HG03175 (cell line): ENCODE measurements around the gene GATC.
A peak's percentile ranks its signal among the peaks of the same experiment; 100 is the strongest.
"Not testable (repeated sequence)": the region's sequence is repeated elsewhere in the genome, so short reads cannot be mapped to it uniquely, and the experiment has no call there.

Experiments used
- ATAC-seq: cut with Tn5 transposase; IDR thresholded peaks from one replicate; pipeline ENCODE4 v1.9.1; 2021; ENCODE audit warnings: mild to moderate bottlenecking, moderate library complexity; ENCODE audit not compliant: unreplicated experiment

The GATC gene

GRCh38 chr12:120432772-120433525, 13.3 kb upstream of the GATC start:
- ATAC-seq, result no peak

- ATAC-seq, result peak; percentile 92
These were observed 8.3 kb upstream of the GATC start, which contains the start of gene COX6A1 for GRCh38 chr12:120437735-120438494. Gene COX6A1 (plus strand): TSS chr12:120438113. CDS start chr12:120438127, 14 bp downstream.

GRCh38 chr12:120438495-120439198, 7.6 kb upstream of the GATC start:
- no peak for ATAC-seq

GRCh38 chr12:120439646-120440247, 6.5 kb upstream of the GATC start:
- peak; percentile 31 for ATAC-seq

GRCh38 chr12:120444676-120445075, 1.6 kb upstream of the GATC start:
- ATAC-seq, result no peak

GRCh38 chr12:120446844-120447178, 567 bp downstream of the GATC start:
- not testable (repeated sequence) for ATAC-seq

- no peak for ATAC-seq
These were observed 1.7 kb downstream of the GATC start for GRCh38 chr12:120447992-120448391.

GRCh38 chr12:120452524-120452923, 6.3 kb downstream of the GATC start:
- ATAC-seq, result not testable (repeated sequence)

- ATAC-seq, result no peak
These were observed 7.0 kb downstream of the GATC start for GRCh38 chr12:120453060-120453750.

GRCh38 chr12:120453977-120454376, 7.7 kb downstream of the GATC start:
- peak; percentile 68 for ATAC-seq

GRCh38 chr12:120455302-120455701, 9.1 kb downstream of the GATC start:
- ATAC-seq, result no peak

- no peak for ATAC-seq
These were observed 10.9 kb downstream of the GATC start for GRCh38 chr12:120457133-120457532.

GRCh38 chr12:120460157-120460556, 13.9 kb downstream of the GATC start:
- ATAC-seq, result no peak

- ATAC-seq, result no peak
These were observed 15.9 kb downstream of the GATC start for GRCh38 chr12:120462099-120462640.

- no peak for ATAC-seq
These were observed 17.5 kb downstream of the GATC start for GRCh38 chr12:120463712-120464111.

GRCh38 chr12:120465756-120466155, 19.5 kb downstream of the GATC start:
- no peak for ATAC-seq

GRCh38 chr12:120466560-120467315, 20.5 kb downstream of the GATC start:
- ATAC-seq, result no peak

GRCh38 chr12:120467439-120467838, 21.2 kb downstream of the GATC start:
- ATAC-seq, result no peak

- ATAC-seq, result no peak
These were observed 22.1 kb downstream of the GATC start for GRCh38 chr12:120468325-120468820.
